Measurements from ENCODE around the gene MKNK1. TPM values are rescaled to one million over a fixed set of nuclear protein-coding genes. Genes with fewer than 3 reads are reported as not detected.

MKNK1 gene
- total RNA-seq, 4 donors from 2014 or later, result 4.9 to 53.0 (median 24.3) TPM

- Histone ChIP-seq H3K27me3 (no peaks in the 10 kb centered on the region), H3K4me1 (no peaks in the 10 kb centered on the region), H3K4me3 (no peak overlapping the region), H3K9me3 (no peaks in the 10 kb centered on the region), H3K36me3 (no peaks in the 10 kb centered on the region), H3K27ac (no peak overlapping the region)
- intact Hi-C loops (cut with DNase I; ENCODE audit: low total_unique reads), result no loop called here
- TF ChIP-seq CTCF (IDR thresholded peaks at IDR 0.05) (no peak), POLR2A (IDR thresholded peaks at IDR 0.05) (no peak)
- DNase-seq, result no peak
Observed at GRCh38 chr1:46532095-46532494, 72.0 kb downstream of the MKNK1 start.

GRCh38 chr1:46530791-46531409, 73.2 kb downstream of the MKNK1 start:
- TF ChIP-seq CTCF (IDR thresholded peaks at IDR 0.05) (no peak), POLR2A (IDR thresholded peaks at IDR 0.05) (no peak)
- intact Hi-C loops (cut with DNase I; ENCODE audit: low total_unique reads), result no loop called here
- H3K4me1 ChIP-seq, result no peaks in the 10 kb centered on the region
- no peaks in the 10 kb centered on the region for H3K27me3 ChIP-seq
- DNase-seq, result no peak
- no peaks in the 10 kb centered on the region for H3K9me3 ChIP-seq
- no peaks in the 10 kb centered on the region for H3K36me3 ChIP-seq
- no peak overlapping the region for H3K4me3 ChIP-seq
- no peak overlapping the region for H3K27ac ChIP-seq

GRCh38 chr1:46530311-46530710, 73.8 kb downstream of the MKNK1 start:
- intact Hi-C loops (cut with DNase I; ENCODE audit: low total_unique reads), result no loop called here
- Histone ChIP-seq H3K36me3 (no peaks in the 10 kb centered on the region), H3K27me3 (no peaks in the 10 kb centered on the region), H3K27ac (no peak overlapping the region), H3K9me3 (no peaks in the 10 kb centered on the region), H3K4me3 (no peak overlapping the region), H3K4me1 (no peaks in the 10 kb centered on the region)
- TF ChIP-seq POLR2A (IDR thresholded peaks at IDR 0.05), result no peak
- no peak for TF ChIP-seq CTCF (IDR thresholded peaks at IDR 0.05)
- no peak for DNase-seq

- intact Hi-C loops (cut with DNase I; ENCODE audit: low total_unique reads), result no loop called here
- no peak for DNase-seq
- Histone ChIP-seq H3K4me1 (no peaks in the 10 kb centered on the region), H3K27ac (no peak overlapping the region), H3K4me3 (no peak overlapping the region), H3K9me3 (no peaks in the 10 kb centered on the region), H3K36me3 (no peaks in the 10 kb centered on the region), H3K27me3 (no peaks in the 10 kb centered on the region)
- TF ChIP-seq CTCF (IDR thresholded peaks at IDR 0.05) (no peak), POLR2A (IDR thresholded peaks at IDR 0.05) (no peak)
Observed at GRCh38 chr1:46529031-46529630, 74.9 kb downstream of the MKNK1 start.

GRCh38 chr1:46528297-46528955, 75.6 kb downstream of the MKNK1 start:
- H3K27me3 ChIP-seq, result no peaks in the 10 kb centered on the region
- H3K9me3 ChIP-seq, result no peaks in the 10 kb centered on the region
- no peak for TF ChIP-seq CTCF (IDR thresholded peaks at IDR 0.05)
- no peak for TF ChIP-seq POLR2A (IDR thresholded peaks at IDR 0.05)
- H3K4me1 ChIP-seq, result no peaks in the 10 kb centered on the region
- no peak overlapping the region for H3K4me3 ChIP-seq
- intact Hi-C loops (cut with DNase I; ENCODE audit: low total_unique reads), result no loop called here
- DNase-seq, result no peak
- H3K36me3 ChIP-seq, result no peaks in the 10 kb centered on the region
- H3K27ac ChIP-seq, result no peak overlapping the region

Measured in uterus (tissue), 4 donors.